HepG2 (cell line): Measurements from ENCODE around the gene TPX2. TPM values are rescaled to one million over a fixed set of nuclear protein-coding genes. Genes with fewer than 3 reads are reported as not detected.

Source experiments
- ATAC-seq: fragments of 200-7000 bp; cut with Tn5 transposase; 3 replicates; pipeline ENCODE4 v1.9.1; 2020; ENCODE audit warnings: mild to moderate bottlenecking, moderate library complexity
- BruUV-seq: library from RNA; stranded (reverse); fragments of 400-500 nt; replicated peaks from 2 replicates; lab custom pipeline; 2021; lab: Mats Ljungman, UMichigan
- CTCF ChIA-PET: fragments of 300-600 bp; formaldehyde crosslinking; extraction: SDS; loops from one replicate; lab custom pipeline; 2021; ENCODE audit warnings: low total read pairs, inconsistent platforms, low intra/inter-chr PET ratio; lab: Yijun Ruan, JAX
- POLR2A ChIA-PET: fragments of 350-600 bp; sonication (Branson Sonifier 250); formaldehyde crosslinking; loops from one replicate; lab custom pipeline; 2020; ENCODE audit warnings: antibody characterized with exemption, inconsistent platforms; lab: Yijun Ruan, JAX
- DNase-seq: peaks from one replicate; pipeline ENCODE4 v3.0.0-alpha.2; 2015; ENCODE audit warnings: low spot score
- FAIRE-seq: peaks from 3 replicates; lab custom pipeline; 2011; peaks lifted over from hg19 to GRCh38; lab: Jason Lieb, UNC
- H2AFZ ChIP-seq: one replicate; pipeline ENCODE4 v1.6.1; 2011; ENCODE audit warnings: low read length, inconsistent platforms
- H3K27ac ChIP-seq: fragments of 300-600 bp; 3 replicates; pipeline ENCODE4 v1.8.0; 2011; ENCODE audit warnings: mixed run types, mild to moderate bottlenecking, mixed read lengths, low read length, inconsistent platforms; ENCODE audit not compliant: insufficient read depth; ENCODE audit errors: extremely low read length
- H3K27me3 ChIP-seq, 2 experiments: fragments of 200-600 bp in 1 of 2; 2 replicates in 1 of 2; 3 replicates in 1 of 2; pipeline versions ENCODE4 v1.6.0 to v1.8.0; 2011; ENCODE audit warnings: low read length in 2 of 2, mild to moderate bottlenecking in 2 of 2, moderate library complexity in 2 of 2, inconsistent platforms in 1 of 2; ENCODE audit not compliant: insufficient read depth in 2 of 2, control insufficient read depth in 1 of 2
- H3K36me3 ChIP-seq, 2 experiments: fragments of 200-600 bp in 1 of 2; replicated peaks in 1 of 2; 2 replicates in 1 of 2; 3 replicates in 1 of 2; pipeline versions ENCODE4 v1.5.1 to v1.8.0; 2011; ENCODE audit warnings: low read length in 2 of 2, inconsistent platforms in 1 of 2; ENCODE audit not compliant: insufficient read depth in 2 of 2, control insufficient read depth in 1 of 2
- H3K4me1 ChIP-seq: 2 replicates; pipeline ENCODE4 v1.5.1; 2012; ENCODE audit warnings: low read length, inconsistent platforms; ENCODE audit not compliant: insufficient read depth
- H3K4me2 ChIP-seq: 2 replicates; pipeline ENCODE4 v1.6.0; 2011; ENCODE audit warnings: low read depth, low read length, inconsistent platforms
- H3K4me3 ChIP-seq, 3 experiments: fragments of 200-600 bp in 1 of 3; sonication (generic), shearing (Covaris generic) in 1 of 3; replicated peaks in 1 of 3; 2 replicates each; pipeline ENCODE4 v1.5.1; 2011 to 2016; ENCODE audit warnings: low read length in 3 of 3, inconsistent platforms in 2 of 3, low read depth in 2 of 3, mild to moderate bottlenecking in 2 of 3, control low read depth in 1 of 3, mixed read lengths in 1 of 3; ENCODE audit not compliant: insufficient read depth in 1 of 3
- H3K79me2 ChIP-seq: one replicate; pipeline ENCODE4 v1.6.1; 2011; ENCODE audit warnings: low read length, inconsistent platforms; ENCODE audit not compliant: insufficient read depth
- H3K9ac ChIP-seq: 2 replicates; pipeline ENCODE4 v1.6.0; 2011; ENCODE audit warnings: mild to moderate bottlenecking, low read depth, low read length, inconsistent platforms; ENCODE audit not compliant: insufficient read depth
- H3K9me3 ChIP-seq: 2 replicates; pipeline ENCODE4 v1.5.1; 2012; ENCODE audit warnings: mild to moderate bottlenecking, low read length
- H4K20me1 ChIP-seq: 2 replicates; pipeline ENCODE4 v1.6.0; 2011; ENCODE audit warnings: inconsistent platforms, mild to moderate bottlenecking, low read length, moderate library complexity; ENCODE audit not compliant: insufficient read depth
- ARHGAP35 ChIP-seq: sonication (generic); formaldehyde crosslinking; IDR thresholded peaks from 2 replicates; pipeline ENCODE4 v1.9.0; 2022; ENCODE audit warnings: mild to moderate bottlenecking, inconsistent platforms, moderate library complexity, missing genetic modification reagents, borderline replicate concordance
- FOXK2 ChIP-seq: fragments of 450-650 bp; IDR thresholded peaks from 2 replicates; pipeline ENCODE4 v1.6.1; 2016
- NFE2 ChIP-seq: sonication (generic); formaldehyde crosslinking; IDR thresholded peaks from 2 replicates; pipeline ENCODE4 v1.4.0; 2020; ENCODE audit warnings: missing genetic modification reagents
- PITX1 ChIP-seq: sonication (generic); formaldehyde crosslinking; IDR thresholded peaks from 2 replicates; pipeline ENCODE4 v1.5.1; 2020; ENCODE audit warnings: mild to moderate bottlenecking, missing genetic modification reagents
- ZNF225 ChIP-seq: sonication (generic); formaldehyde crosslinking; IDR thresholded peaks from 2 replicates; pipeline ENCODE4 v1.4.0; 2020; ENCODE audit warnings: mild to moderate bottlenecking, missing genetic modification reagents
- ZNF263 ChIP-seq: sonication (generic); formaldehyde crosslinking; IDR thresholded peaks from 2 replicates; pipeline ENCODE4 v1.4.0; 2020; ENCODE audit warnings: missing genetic modification reagents
- ZNF44 ChIP-seq: sonication (generic); formaldehyde crosslinking; IDR thresholded peaks from 2 replicates; pipeline ENCODE4 v1.5.1; 2020; ENCODE audit warnings: mild to moderate bottlenecking, missing genetic modification reagents
- ZNF468 ChIP-seq: sonication (generic); formaldehyde crosslinking; IDR thresholded peaks from 2 replicates; pipeline ENCODE4 v1.8.0; 2022; ENCODE audit warnings: mild to moderate bottlenecking, moderate library complexity, missing genetic modification reagents
- ZNF776 ChIP-seq: sonication (generic); formaldehyde crosslinking; IDR thresholded peaks from 2 replicates; pipeline ENCODE4 v1.4.0; 2020; ENCODE audit warnings: mild to moderate bottlenecking, missing genetic modification reagents
- WGBS: methylation state at CpG from one replicate; pipeline ENCODE4 v1.1.6; 2017; ENCODE audit warnings: low lambda C conversion rate; 5-methylcytosine and 5-hydroxymethylcytosine counted together
- in situ Hi-C: cut with HindIII; loops from 2 replicates; pipeline ENCODE4 v1.10.0; 2017; ENCODE audit warnings: low pct_unique_long_range_greater_than_20kb; ENCODE audit not compliant: extremely low pct_ligation_motif_present
- intact Hi-C: fragments of 100-400 bp; cut with micrococcal nuclease; formaldehyde crosslinking; loops from one replicate; pipeline ENCODE4 v1.10.0; 2022; ENCODE audit not compliant: unreplicated experiment
- polyA plus RNA-seq, 8 experiments: library from polyadenylated mRNA; depleted of rRNA in 3 of 8; stranded (reverse) in 7 of 8; unstranded in 1 of 8; fragments of >200 nt; fragmentation: Illumina TruSeq in 4 of 8; extraction: Trizol in 4 of 8; gene quantifications; 2 replicates each; pipeline versions ENCODE4 v1.2.1 to v1.2.3, GENCODE V29; 2011 to 2016; ENCODE audit warnings: low read depth in 4 of 8, missing spikeins in 1 of 8, mixed read lengths in 1 of 8; ENCODE audit not compliant: insufficient read depth in 1 of 8
- total RNA-seq, 5 experiments: library from RNA; depleted of rRNA; stranded (reverse); fragments of >200 nt; fragmentation: Illumina TruSeq; extraction: Trizol; gene quantifications; 2 replicates each; pipeline ENCODE4 v1.2.3, GENCODE V29; 2016; ENCODE audit warnings: low read depth in 1 of 5

Gene TPX2
- total and polyA plus RNA-seq, 2 of the 13 experiments (the other 11 are each of a cell fraction or from before 2014, with no cell fraction given): 34.3 to 124 TPM

DNA sequence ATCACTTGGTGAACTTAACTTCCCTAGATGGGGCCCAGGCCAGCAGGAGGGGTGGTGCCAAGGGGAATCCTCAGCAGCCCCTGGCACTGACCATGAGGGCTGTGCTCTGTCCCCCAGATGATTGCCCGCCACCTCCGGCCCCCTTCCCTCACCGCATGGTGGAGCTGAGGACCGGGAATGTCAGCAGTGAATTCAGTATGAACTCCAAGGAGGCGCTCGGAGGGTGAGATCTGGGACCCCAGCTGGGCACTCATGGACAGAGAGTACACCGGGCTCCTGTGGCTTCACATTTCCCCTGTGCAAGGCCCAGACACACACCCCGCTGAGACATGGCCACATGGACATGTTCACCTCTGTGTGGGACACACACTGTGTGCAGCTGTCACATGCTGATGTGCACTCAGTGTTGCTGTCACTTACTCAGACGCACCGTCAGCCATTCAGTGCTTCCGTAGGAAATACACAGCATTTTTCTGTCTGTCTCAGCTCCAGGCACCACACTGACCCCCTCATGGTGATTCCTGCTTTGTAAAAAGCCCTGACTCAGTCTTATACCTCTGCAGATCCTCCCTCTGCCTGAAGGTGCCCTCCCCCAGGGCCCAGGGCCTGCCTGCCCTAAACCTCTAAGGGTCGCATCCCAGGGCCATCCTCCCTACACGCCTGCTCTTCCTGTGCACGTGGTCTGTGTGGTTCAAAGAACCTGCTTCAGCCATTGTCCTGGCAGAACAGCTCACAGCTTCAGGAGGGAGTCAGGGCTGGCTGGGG is 84.5 kb downstream of the TPX2 start (continued):
- TF ChIP-seq FOXK2 (no peak), ZNF263 (CRISPR knock-in tag) (peak; percentile 86), PITX1 (CRISPR knock-in tag) (no peak), ZNF44 (CRISPR knock-in tag) (no peak), ZNF468 (CRISPR knock-in tag) (no peak), ZNF776 (CRISPR knock-in tag) (0 out of 2 replicates have a peak, but pooled peaks have one; percentile 2)

DNA sequence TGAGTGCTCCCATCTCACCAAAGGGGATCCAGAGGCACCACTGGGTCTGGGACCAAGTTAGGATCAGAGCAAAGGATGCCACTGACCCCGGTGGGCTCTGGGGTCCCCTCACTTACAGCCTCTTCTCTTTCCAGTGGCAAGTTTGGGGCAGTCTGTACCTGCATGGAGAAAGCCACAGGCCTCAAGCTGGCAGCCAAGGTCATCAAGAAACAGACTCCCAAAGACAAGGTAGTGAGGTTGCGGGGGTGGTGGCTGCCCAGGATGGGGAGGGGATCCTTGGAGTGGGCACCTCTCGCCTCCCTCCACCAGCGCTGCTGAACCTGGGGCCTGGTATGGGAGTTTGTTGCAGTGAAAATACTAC is 85.0 kb downstream of the TPX2 start:
- ChIA-PET CTCF (interaction anchor here (2.5 to 4.8 kb wide), 3 partner anchors 22 to 207 kb away, joined by 10 to 70 read pairs (median 26); partner anchors contain the start of genes FOXS1 and PDRG1), POLR2A (interaction anchor here (1.2 kb wide), 1 partner anchor 128 kb away, joined by 3 read pairs; the partner anchor contains the start of gene PDRG1)
- no peak overlapping the region for H3K9ac ChIP-seq
- no peak for TF ChIP-seq ARHGAP35 (CRISPR knock-in tag)
- 0 out of 2 replicates have a peak, but pooled peaks have one; percentile 3 for TF ChIP-seq ZNF225 (CRISPR knock-in tag)
- no peak for TF ChIP-seq NFE2 (CRISPR knock-in tag)
- DNase-seq (no peak), ATAC-seq (no peak), FAIRE-seq (no peak)
- no peak overlapping the region for H2AFZ ChIP-seq
- H4K20me1 ChIP-seq: no peaks in the 10 kb centered on the region
- peaks cover 12 to 61% of the 10 kb centered on the region in 2 experiments for H3K27me3 ChIP-seq
- no peak overlapping the region for H3K4me2 ChIP-seq
- no peak overlapping the region for H3K27ac ChIP-seq
- in situ Hi-C loops: loop anchor here (5.0 to 10.0 kb wide), 2 partner anchors 208 to 271 kb away; no protein-coding TSS in a partner anchor
- no TSS peak for BruUV-seq
- H3K4me1 ChIP-seq: 0 out of 2 replicates have a peak, but pooled peaks cover 7% of the 10 kb centered on the region
- WGBS: 33% methylated on average over 4 of the region's 4 CpGs
- H3K9me3 ChIP-seq: no peaks in the 10 kb centered on the region
- no peak overlapping the region for H3K4me3 ChIP-seq
- H3K36me3 ChIP-seq: no peaks in the 10 kb centered on the region
- intact Hi-C loops: loop anchor here (10.0 kb wide), 1 partner anchor 131 kb away; the partner anchor contains the start of gene PDRG1
- H3K79me2 ChIP-seq: no peaks in the 10 kb centered on the region
